ENCODE results near the gene CEMP1. TPM values are rescaled to one million over a fixed set of nuclear protein-coding genes. Genes with fewer than 3 reads are reported as not detected.

CEMP1 gene
- total RNA-seq, 1 donor from 2014 or later, result not detected

- intact Hi-C loops (cut with micrococcal nuclease), result no loop called here
Observed at GRCh38 chr16:2537451-2538379, 6.5 kb upstream of the CEMP1 start, which contains the start of gene PDPK1. PDPK1 (plus strand) TSS chr16:2538021; CDS start chr16:2538113, 92 bp downstream.

- intact Hi-C loops (cut with micrococcal nuclease), result no loop called here
Observed at GRCh38 chr16:2535625-2536013, 4.4 kb upstream of the CEMP1 start.

DNA sequence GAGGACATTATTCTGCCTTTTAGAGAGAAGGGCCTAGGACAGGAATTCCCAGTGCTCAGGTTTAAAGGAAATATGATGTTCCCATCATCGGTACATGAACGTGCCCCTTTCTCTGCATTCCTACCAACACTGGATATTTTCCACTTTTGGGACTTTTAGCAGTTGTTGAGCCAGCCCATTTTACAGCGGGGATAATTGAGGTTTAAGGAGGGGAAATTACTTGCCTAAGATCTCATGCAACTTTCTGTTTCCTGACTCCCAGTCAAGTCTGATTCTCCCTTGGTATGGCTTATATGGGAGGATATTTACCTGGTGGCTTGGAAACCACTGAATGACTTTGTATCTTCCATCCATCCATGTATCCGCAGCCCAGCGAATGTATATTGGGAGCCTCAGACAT is 3.1 kb upstream of the CEMP1 start:
- intact Hi-C loops (cut with micrococcal nuclease), result loop anchor here (5.0 kb wide), 1 partner anchor 138 kb away; no protein-coding TSS in a partner anchor

GRCh38 chr16:2533912-2534311 is 2.7 kb upstream of the CEMP1 start:
- intact Hi-C loops (cut with micrococcal nuclease), result loop anchor here (5.0 kb wide), 1 partner anchor 138 kb away; no protein-coding TSS in a partner anchor

- intact Hi-C loops (cut with micrococcal nuclease), result loop anchor here (5.0 kb wide), 1 partner anchor 139 kb away; no protein-coding TSS in a partner anchor
Observed at GRCh38 chr16:2533142-2533755, 2.0 kb upstream of the CEMP1 start.

- intact Hi-C loops (cut with micrococcal nuclease), result loop anchor here (1.0 to 5.0 kb wide), 3 partner anchors 12 to 140 kb away; partner anchors contain the start of genes AMDHD2 and ATP6V0C
Observed at GRCh38 chr16:2532494-2533141, 1.4 kb upstream of the CEMP1 start.

DNA sequence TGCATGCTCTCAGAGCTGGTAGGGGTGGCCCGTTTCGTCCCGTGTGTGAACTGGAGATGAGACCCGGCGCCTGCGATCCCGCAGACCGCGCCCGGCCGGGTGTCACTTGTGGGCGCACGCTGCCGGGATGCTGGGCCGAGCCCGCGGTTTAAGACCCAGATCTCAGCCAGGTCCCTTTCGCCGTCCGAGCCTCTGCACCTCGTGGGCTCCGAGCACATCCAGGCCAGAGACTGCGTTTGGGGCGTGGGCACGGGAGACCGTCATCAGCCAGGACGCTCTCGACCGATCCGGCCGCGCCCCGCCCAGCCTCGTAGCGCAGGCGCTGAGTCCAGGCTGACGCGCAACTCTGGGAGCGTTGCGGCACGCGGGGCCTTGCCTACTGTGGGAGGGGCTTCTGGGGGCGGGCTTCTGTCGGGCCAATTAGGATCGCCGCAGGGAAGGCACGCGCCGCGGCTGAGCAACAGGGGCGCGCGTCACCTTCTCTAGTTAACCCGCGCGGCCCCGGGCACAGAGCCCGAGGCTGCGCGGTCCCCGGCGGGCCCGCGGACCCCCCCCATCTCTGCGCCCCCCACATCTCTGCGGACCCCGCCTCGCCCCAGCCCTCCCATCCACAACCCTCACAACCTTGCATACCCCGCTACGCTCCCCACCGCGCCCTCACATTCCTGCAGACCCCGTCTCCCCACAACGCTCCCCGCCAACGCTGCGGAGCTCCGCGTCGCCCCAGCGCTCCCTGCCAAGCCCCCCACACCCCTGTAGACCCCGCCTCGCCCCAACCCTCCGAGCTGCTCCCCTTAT is 687 bp upstream of the CEMP1 start:
- intact Hi-C loops (cut with micrococcal nuclease), result loop anchor here (1.0 to 5.0 kb wide), 3 partner anchors 12 to 140 kb away; partner anchors contain the start of genes AMDHD2 and ATP6V0C

DNA sequence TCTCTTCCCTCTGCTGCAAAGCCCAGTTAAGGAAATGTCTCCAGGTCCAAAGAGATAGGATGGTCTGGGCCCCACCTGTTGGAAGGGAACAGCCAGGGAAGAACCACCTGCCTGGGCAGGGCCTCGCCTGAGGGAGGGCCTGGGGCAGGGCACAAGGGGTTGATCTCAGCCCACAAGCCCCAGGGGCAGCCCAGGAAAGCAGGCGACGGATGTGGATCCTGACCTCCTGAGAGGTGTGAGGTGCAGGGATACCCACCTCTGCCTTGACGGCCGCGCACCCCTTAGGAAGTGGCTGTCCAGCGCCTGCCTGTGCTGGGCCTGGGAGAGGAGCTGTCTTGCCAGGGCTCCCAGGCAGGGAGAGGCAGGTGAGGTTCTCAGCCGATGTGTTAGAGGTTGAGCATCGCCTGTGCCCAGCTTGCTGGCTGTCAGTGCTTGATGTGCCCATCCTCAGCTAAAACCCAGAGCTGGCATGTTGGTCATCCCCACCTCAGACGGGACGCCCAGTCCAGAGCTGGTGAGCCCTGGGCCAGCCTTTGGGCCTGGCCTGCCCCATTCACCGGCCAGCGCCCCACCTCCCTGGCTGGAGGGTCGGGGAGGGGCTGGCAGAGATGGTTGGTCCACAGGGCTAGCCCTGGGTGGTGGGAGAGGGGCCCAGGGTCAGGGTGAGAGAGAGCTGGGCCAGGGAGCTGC is 434 bp downstream of the CEMP1 start:
- intact Hi-C loops (cut with micrococcal nuclease), result loop anchor here (5.0 kb wide), 1 partner anchor 142 kb away; no protein-coding TSS in a partner anchor

DNA sequence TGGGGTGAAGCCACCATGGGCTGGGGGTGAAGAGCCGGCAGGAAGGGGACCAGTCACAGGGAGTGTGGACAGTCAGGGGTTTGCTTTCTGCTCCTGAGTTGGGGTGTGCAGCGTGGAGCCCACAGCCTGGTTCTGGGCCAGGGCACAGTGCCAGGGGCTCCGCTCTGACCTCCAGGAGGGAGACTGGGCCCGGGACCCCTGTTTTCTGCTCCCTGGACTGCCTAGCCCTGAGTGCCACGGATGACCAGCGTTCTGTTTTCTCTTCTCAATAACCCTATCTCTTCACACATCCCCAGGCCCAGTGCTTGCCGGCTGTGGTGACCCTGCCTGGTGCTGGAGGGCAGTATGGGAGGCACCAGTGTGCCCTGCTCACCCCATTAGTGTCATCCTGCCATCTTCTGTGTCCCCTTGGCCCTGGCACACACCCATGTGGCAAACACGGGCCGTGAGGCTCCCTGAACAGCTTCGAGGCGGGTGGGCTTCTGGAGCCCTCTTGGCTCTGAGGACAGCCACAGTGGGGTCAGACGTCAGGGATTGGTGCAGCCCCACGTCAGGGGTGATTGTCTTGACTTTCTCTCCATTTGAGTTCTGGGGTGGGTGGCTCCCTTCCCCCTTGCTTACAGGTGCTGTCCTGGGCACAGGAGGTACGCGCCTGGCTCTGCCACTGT is 1.1 kb downstream of the CEMP1 start:
- intact Hi-C loops (cut with micrococcal nuclease), result loop anchor here (5.0 kb wide), 1 partner anchor 142 kb away; no protein-coding TSS in a partner anchor

DNA sequence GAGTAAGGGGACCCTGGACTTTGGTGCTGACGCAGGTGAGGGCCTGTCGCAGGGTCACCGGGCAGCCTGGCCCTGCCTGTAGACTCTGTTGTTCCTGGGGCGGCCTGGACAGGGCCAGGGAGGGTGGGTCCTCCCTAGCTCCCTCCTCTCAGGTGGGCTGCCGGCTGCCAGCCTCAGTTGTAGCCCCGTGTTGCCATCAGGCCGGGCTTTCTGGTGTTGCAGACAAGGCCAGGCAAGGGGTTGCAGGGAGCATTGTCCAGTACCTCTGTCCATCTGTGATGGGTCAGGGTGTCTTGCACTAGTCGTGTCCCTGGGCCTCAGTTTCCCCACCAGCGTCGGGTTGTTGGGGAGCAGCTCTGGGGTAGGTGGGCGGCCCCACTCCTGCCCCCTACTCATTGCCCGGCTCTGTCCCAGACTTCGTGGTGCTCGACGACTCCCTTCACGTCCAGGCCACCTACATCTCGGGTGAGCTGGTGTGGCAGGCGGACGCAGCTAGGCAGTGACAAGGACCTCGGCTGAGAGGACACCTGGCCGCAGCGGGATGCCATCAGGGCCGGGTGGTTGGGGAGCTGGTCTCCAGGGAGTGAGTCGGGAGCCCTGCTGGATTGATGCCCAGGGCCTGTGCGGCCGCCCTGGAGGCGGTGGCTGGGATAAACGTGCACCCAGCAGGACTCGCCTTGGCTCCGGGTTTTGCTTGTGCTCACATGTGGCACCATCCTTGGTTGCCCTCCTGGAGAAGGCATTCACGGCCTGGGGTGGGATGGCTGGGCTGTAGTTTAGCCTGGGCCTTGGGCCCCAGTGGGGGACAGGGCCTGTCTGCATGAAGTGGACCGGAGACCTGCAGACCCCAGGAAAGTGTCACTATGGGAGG is 1.9 kb downstream of the CEMP1 start:
- intact Hi-C loops (cut with micrococcal nuclease), result no loop called here

DNA sequence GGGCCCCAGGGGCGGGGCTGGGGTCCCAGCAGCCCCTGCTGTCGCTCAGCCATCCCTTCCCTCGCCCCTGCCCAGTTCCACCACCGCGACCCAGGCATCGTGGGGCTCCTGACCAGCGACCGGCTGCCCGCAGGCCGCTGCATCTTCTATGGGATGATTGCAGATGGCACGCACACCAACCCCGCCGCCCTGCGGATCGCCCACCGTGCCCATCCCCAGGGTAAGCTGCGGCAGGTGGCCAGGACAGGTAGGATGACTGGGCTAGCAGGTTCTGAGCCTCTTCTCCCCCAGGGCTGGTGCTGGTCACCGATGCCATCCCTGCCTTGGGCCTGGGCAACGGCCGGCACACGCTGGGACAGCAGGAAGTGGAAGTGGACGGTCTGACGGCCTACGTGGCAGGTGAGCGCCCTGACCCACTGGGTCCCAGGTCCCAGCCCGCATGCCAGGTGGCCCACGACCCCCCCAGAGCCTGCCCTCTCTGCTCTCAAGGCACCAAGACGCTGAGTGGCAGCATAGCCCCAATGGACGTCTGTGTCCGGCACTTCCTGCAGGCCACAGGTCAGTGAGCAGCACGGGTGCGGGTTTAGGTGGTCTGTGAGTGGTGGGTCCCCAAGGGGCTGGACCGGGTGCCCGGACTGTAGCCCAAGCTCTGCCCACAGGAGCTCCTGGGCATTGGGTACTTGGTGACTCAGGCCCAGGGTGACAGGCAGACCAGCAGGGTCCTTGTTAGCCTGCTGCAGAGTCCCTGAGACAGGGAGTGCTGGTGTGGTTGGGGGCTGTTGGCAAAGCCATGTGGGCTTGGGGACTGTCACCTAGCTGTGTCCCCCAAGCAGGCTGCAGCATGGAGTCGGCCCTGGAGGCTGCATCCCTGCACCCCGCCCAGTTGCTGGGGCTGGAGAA is 2.8 kb downstream of the CEMP1 start:
- intact Hi-C loops (cut with micrococcal nuclease), result no loop called here

- intact Hi-C loops (cut with micrococcal nuclease), result no loop called here
Observed at GRCh38 chr16:2527784-2528100, 3.5 kb downstream of the CEMP1 start.

DNA sequence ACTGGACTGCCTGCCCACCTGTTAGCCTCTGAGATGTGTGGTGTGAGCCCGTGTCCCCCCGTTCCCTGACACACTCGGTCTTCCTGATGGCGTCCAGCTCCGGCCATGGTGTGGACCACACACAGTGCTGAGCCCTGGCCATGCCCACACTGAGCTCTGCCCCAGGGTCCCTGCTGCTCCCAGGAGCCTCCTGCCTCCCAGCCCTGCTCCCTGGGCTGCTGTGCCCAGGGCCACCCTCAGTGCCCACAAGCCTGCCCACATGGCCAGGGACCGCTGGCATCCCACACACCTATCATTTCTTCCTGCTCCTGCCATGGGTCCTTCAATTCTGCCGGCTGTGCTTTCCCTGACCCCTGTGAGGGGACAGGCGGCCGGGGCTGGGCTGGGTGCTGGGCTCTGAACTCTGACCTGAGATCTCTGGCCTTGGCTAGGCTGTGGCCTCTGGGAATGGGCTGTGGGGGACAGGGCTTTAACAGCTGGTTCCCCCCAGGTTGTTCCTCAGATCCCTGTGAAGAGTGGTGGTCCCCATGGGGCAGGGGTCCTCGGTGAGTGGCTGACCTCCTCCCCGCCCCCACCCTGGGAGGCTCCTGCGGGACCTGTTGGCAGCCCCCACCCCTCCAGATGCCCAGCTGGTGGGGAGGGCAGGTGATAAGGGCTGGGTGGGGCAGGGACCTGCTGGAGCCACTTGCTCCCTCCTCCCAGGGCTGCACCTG is 4.0 kb downstream of the CEMP1 start:
- intact Hi-C loops (cut with micrococcal nuclease), result no loop called here

DNA sequence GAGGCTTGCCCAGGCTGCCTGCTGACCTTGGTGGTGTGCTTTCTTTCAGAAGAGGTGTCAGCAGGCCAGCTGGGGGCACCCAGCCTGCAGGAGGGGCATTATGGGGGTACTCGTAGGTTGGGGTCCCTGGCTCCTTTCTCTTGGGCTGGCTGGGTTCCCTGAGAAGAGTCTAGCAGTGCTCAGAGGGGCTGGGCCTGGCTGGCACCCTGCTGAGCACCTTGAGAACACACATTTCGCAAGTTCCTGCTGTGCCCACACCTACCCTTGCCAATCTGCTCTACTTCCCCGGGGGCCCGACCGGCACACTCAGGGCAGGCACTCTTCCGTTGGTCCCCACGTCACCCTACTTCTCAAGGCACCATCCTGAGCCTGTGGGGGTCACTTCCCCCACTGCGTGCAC is 5.1 kb downstream of the CEMP1 start:
- intact Hi-C loops (cut with micrococcal nuclease), result no loop called here

DNA sequence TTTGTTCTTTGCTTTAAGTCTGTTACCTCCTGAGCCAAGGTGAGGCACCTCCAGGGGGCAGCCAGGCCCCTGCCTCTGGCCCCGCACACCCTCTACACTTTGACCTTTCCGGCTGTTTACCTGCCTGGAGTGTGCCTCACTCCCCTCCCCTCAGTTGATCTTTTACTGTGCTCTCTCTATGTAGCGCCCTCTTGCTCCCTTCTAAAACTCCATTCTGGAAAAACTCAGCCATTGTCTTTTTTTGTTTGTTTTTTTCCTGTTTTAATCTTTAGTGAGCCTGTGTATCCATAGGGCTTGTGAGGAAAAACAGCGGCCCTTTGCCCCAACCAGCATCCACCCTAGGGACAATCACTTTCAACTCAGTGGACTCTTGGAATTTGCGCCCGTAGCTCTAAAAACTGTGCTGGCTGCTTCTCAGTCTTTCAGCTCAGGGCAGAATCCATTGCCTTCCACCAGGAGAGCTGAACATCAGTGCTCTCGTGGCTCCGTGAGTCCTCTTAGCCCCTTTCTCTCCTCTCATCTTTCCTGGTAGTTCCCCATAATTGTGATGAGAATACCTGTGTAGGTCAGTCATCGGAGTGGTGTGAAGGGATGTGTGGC is 6.8 kb downstream of the CEMP1 start:
- intact Hi-C loops (cut with micrococcal nuclease), result no loop called here

DNA sequence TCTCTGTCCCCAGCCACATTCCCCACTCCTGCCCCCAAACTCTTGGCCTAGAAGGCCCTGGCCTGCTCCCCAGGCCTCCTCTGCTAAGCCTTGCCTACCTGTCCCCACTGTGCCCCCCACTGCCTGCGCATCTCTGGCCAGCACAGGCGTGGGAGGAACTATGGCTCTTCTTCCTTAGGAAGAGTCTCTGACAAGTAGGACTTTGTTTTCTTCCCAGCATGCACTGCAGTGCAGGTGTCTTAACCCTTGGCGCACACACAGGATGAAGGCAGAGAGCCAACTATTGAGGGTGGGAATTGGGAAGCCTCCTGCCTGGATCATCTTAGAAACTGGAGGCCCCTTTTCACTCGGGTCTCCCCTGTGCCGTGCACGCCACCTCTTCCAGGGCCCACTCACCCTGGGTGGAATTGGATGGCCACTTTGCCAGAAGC is 7.4 kb downstream of the CEMP1 start:
- intact Hi-C loops (cut with micrococcal nuclease), result no loop called here

Data from T-helper 2 cell treated with Interferon-gamma antibody and Interleukin-4, amounts not matched to agents 100 ng/mL and 5 ng/mL, for 36 hours (primary cell).